DND-41 (cell line): ENCODE results near the gene TASOR2.

Experiments used
- CTCF ChIP-seq: IDR thresholded peaks from 2 replicates; pipeline ENCODE4 v1.5.1; 2012; ENCODE audit warnings: borderline replicate concordance, low read length, moderate library complexity, mild to moderate bottlenecking; ENCODE audit not compliant: poor library complexity, severe bottlenecking; ENCODE audit errors: extremely low read depth
- EZH2 ChIP-seq: IDR thresholded peaks from 3 replicates; pipeline ENCODE4 v1.6.1; 2012; ENCODE audit warnings: borderline replicate concordance, low read depth, mild to moderate bottlenecking, moderate library complexity, low read length, inconsistent platforms; ENCODE audit not compliant: severe bottlenecking

GRCh38 chr10:5634918-5635317, 49.7 kb upstream of the TASOR2 start:
- TF ChIP-seq CTCF (no peak), EZH2 (no peak)
